ENCODE measurements around the gene P2RY14.
A peak's percentile ranks its signal among the peaks of the same experiment; 100 is the strongest.
"Not testable (repeated sequence)": the region's sequence is repeated elsewhere in the genome, so short reads cannot be mapped to it uniquely, and the experiment has no call there.

The P2RY14 gene

GRCh38 chr3:151178208-151178845 lies 100.0 kb downstream of the P2RY14 start:
- H3K4me3 ChIP-seq, result no peak overlapping the region
- TF ChIP-seq CTCF (IDR thresholded peaks at IDR 0.05), result no peak
- no peak for DNase-seq (ENCODE audit: low spot score)
- H3K27ac ChIP-seq, result no peak overlapping the region

GRCh38 chr3:151175952-151176351 lies 102.4 kb downstream of the P2RY14 start:
- Histone ChIP-seq H3K4me3 (no peak overlapping the region), H3K27ac (no peak overlapping the region)
- DNase-seq (ENCODE audit: low spot score), result no peak
- TF ChIP-seq CTCF (IDR thresholded peaks at IDR 0.05), result no peak

DNA sequence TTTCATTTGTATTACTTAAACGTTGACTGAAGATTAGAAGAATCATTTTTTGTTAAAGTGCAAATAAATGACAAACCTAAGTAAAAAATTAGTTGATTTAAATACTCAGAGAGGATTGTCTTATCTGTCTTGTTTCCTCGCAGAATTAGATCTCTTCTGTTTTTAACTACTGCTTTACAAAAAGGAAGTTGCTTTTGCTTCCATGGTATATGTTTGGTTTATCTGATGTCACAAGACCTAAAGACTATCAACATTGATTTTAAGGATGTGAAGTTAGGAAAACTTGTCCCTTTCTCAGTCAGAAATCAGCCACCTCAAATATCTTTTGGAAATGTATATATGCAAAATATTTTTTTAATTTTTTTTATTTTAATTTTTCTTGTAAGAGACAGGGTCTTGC lies 104.0 kb downstream of the P2RY14 start:
- no peak for DNase-seq (ENCODE audit: low spot score)
- Histone ChIP-seq H3K27ac (no peak overlapping the region), H3K4me3 (no peak overlapping the region)
- no peak for TF ChIP-seq CTCF (IDR thresholded peaks at IDR 0.05)

GRCh38 chr3:151171145-151171757 lies 107.1 kb downstream of the P2RY14 start:
- H3K4me3 ChIP-seq, result no peak overlapping the region
- no peak for TF ChIP-seq CTCF (IDR thresholded peaks at IDR 0.05)
- DNase-seq (ENCODE audit: low spot score), result no peak
- peak overlapping the region in 1 of 2 donors; percentile 65 for H3K27ac ChIP-seq

GRCh38 chr3:151169948-151170679 lies 108.2 kb downstream of the P2RY14 start:
- not testable (repeated sequence) for DNase-seq (ENCODE audit: low spot score); H3K4me3 ChIP-seq
- H3K27ac ChIP-seq, result peak overlapping the region in 1 of 2 donors; percentile 65

DNA sequence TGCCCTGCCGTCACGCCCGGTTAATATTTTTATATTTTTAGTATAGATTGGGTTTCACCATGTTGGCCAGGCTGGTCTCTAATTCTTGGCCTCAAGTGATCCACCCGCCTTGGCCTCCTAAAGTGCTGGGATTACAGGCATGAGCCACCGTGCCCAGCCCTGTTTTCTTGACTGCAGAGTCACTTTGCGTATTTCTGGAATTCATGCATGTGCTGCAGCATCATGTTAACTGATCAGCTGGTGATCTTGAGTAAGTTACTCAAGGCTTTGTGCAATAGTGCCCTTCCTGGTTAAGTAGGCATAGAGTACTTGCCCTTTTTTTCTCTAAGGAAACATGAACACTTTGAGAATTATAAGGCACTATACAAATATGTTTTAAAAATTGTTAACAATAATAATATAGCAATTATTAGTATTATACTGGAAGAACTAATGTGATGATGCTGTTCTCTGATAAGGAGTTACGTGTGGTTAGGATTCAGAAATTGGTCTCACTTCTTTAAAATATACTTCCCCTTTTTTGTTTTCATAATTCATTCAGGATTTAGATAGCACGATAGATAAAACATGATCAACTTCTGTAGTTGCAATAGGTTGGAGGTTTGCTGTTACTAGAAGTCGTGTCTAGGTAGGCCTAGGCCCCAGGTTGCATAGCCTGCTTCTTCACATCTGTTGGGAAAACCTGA lies 108.9 kb downstream of the P2RY14 start:
- no peak for DNase-seq (ENCODE audit: low spot score)
- Histone ChIP-seq H3K27ac (peak overlapping the region in 1 of 2 donors; percentile 5), H3K4me3 (no peak overlapping the region)
- TF ChIP-seq CTCF (IDR thresholded peaks at IDR 0.05), result no peak
